ENCODE measurements around the gene NPBWR2.

NPBWR2 gene

DNA sequence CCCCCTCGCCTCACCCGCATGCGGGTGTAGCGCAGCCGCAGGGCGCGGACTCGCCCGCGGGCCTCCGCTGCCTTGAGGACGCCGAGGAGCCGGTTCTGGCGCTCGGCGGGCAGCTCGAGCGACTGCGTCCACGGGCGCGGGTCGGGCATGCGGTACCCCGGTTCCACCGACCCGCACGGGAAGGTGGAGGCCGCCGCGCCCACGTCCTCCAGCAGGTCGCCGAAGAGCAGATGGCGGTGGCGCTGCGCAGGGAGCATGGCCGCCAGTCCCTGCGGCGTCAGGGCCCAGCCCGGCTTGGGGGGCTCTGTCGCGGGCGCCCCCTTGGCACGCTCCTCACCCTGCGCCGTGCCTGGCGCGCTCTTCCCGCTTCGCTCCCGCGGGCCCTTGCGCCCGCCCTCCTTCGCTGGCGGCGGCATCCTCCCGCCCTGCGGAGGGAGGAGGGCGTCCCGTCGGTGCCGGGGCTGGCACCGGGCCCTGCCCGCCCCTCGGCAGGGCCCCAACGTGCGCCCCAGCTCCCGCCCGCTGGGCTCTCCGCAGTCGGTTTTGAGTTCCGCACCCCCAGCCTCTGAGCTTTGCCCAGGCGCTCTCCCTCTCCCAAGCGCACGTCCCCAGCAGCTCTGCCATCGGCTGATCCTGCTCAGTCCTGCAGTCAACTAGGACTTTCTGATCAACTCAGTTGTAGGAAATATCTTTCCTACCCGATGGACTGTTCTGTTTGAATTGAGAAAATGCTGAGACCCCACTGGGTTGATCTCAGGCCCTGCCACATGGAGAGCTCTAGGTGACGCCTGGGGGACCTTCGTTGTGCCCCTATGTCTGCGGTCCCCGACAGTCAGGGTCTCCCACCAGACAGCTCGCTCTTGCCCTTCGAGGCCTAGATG is 23.3 kb downstream of the NPBWR2 start, which contains the start of gene LKAAEAR1:
LKAAEAR1 (minus strand) TSS at position 595 of the 881 bp plus-strand sequence; CDS start at position 416, 179 bp downstream.
- no peak for FAIRE-seq

DNA sequence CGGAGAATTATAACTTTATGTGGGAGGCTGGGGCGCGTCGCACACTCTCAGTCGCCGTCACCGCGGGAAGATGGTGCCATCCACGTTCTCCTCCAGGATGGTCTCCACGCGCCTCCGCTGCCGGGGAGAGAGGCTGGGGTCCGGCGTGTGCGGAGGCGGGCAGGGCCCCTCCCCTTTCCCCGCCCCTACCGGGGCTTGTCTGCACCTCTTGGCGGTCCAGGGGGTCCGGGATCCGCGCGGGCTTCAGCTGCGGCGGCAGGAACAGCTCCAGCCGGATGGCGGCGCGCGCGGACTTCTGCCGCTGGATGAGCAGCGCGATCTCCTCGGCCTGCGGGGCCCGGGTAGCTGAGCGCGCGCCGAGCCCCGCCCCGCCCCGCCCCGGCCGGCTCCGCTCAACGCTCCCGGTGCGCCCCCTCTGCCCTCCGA is 24.0 kb downstream of the NPBWR2 start:
- FAIRE-seq, result no peak

DNA sequence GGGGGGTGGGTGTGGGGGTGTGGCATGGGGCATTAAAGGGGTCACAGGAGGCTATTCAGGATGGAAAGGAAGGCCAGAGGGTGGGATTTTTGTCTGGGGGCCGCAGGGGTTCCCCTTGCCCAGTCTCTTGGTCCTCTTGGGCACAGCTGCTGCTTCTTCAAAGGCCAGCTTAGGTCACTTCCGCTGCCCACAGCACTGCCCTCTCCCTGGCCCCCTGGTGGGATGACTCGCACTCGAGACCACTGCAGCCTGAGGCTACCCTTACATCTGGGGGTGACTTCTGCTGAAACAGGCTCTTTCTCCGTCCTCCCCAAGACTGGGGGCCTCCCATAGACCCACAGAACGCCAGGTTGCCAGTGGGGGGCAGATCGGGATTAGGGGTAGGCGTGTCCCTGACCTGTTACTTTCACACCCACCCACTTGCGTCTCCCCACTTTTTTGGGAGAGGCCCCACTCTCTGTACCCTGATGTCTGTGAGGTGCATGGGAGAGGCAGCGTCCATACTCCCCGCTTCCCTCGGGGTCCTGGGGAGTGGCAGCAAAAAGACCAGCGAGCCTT is 24.5 kb downstream of the NPBWR2 start:
- no peak for FAIRE-seq

DNA sequence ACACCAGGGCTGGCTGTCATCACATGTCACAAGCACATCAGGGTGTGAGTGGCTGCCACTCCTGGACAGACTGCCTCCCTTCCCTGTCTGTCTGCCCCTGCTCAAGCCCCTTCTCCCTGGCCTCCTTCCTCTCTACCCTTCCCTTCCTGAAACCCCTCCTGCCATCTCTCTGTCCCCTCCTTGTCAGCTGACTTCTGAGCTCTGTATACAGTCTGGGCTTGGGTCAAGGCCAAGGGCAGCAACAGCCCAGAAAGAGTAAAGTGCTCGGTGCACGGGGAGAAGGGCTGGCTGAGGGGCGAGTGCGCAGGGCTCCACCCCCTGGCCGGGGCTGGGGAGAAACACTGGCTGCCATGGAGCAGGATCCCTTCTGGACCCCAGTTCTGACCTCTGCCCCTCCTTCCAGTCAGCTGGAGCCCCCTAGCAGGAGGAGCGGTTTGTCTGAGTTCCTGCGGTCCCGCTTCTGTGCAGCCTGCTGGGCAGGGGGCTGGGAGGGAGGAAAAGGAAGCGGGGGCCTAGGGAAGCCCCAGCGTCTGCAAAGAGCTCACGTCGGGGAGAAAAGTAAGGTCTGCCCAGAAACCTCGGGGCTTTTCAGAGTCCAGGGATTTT is 25.1 kb downstream of the NPBWR2 start:
- no peak for FAIRE-seq

DNA sequence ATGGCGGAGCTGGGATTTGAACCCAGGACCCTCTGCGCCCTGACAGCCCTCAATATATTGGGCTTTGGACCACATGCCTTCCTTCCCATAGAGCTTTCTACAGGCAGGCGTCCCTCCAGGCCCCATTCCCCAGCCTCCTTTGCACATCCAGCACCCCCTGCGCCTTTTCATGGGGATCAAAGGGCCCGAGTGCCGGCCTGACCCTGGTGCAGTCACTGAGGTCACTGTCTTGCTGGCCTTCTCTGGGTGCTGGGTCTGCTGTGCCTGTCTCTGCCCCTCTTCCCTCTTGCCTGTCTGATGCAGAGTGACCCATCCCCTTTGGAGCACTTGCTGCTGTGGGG is 25.8 kb downstream of the NPBWR2 start:
- no peak for FAIRE-seq

DNA sequence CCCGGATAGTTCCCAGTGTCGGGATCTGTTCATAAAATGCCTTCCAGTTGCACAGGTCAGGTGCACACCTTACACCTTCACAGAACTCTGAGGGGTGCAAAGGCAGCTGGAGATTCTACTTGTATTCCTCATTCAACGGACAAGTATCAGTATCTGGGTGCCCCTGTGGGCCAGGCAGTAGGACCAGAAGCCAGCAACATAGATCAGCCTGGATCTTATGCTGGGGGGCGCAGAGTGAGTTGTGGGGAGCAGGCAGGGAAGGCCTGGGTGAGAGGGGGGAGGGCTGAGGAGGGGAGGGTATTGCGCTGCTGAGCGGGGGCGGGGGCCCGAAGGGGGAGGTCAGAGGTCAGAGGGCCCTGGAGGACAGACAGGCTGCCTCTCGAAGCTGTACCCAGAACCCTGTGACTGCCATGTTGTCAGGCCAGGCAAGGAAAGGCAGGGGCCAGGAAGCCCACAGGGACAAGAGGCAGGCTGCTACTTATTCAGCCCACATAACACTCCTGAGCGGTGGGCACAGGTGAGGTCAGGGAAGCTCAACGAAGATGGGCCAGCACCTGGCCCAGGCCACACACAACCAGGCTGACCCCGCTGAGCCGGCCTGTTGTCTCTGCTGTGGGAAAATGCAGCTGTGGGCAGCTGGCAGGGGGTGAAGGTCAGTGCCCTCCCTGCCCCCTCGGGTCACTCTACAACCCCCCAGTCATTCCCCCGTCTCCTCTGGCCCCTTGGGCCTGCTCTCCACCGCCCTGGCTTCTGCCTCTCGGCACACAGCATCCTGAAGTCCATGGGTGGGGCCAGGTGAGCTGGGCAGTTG is 26.3 kb downstream of the NPBWR2 start:
- no peak for FAIRE-seq

DNA sequence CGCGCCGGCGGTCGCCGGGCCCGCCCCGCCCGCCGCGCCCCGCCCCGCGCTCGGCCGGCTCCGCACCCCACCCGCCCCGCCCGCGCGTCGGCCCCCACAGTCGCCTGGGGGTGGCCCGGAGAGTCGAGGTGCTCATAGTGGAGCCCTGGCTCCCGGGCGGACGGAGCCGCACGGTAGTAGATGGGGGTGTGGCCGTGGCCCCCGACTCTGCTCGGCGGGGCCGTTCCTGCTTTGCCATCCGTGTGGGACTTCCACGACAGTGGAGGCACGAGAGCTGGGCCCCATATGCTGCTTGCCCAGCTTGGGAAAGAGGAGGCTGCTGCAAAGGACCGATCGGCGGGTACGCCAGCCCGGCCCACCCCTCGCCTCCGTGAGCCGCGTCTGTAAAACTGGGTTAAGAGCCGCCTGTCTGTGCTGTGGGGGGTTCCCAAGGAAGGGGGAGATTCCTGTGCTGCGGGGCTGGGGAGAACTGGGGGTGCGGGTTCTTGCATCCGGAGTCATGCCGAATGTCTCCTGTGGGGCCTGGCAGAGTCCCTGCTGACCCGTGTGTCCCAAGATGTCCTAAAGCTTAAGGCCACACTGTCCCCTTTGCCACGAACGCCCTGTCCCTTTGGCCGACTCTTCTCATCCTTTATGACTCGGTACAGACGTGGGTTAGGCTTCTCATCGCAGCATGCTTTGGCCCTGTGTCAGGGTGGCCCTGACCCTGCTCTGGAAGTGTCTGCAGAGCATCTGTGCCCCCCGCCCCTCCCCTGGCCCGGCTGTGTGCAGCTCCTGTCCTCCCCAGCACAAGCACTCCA is 27.2 kb downstream of the NPBWR2 start, which contains the start of gene OPRL1:
OPRL1 (plus strand) TSS at position 70 of the 800 bp plus-strand sequence. CDS start 12,639 bp downstream, outside the sequence.
- no peak for FAIRE-seq

DNA sequence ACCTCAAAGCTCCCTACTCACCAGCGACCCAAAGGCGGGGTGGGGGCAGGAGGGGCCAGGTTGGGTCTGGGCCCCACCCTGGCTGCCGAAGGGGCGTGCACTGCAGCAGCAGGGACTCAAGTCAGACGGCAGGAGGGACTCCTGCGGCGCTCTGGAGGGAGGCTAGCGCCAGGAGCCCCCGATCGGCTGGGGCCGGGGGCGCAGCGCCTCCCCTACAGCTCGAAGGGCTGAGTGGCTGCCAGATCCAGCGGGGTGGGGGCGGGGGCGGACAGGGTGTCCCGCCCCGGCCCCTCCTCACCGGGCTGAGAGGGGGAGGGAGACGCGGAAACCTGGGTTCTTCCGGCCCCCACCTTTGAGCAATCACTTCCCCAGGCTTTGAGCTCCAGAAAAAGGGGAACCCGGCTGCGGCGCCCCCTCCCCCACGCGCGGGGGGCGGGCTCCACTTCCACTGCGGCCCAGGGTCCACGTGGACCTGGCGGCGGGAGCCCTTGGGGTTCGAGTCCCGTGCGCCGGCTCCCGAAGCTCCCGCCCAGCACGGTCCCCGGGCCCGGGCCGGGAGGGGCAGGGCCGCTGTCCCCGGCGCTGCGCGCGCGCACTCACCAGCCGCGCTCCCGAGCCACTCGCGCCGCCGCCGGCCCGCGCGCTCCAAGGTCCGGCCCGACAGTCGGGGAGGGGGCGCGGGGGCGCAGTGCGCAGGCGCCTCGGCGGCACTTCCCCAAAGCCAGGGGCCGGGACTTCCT is 27.9 kb downstream of the NPBWR2 start, which contains the start of gene RGS19:
RGS19 (minus strand) TSS at position 246 of the 740 bp plus-strand sequence. CDS start 2,632 bp downstream, outside the sequence.
- FAIRE-seq, result no peak

DNA sequence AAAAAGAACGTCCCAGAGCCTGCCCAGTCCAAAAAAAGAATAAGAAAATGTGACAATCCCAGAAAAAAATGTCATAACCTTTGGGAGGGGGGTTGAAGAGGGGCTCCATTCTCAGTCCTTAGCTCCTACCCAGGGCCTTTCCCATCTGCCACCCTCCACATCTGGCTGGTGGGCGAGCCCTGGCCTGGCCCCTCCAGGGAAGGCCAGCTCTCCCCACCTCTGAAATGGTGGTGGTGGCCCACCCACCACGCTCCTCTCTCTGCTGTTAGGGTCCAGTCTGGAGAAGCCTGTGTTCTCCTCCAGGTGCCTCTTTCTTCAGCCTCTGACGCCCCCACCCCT is 28.5 kb downstream of the NPBWR2 start:
- FAIRE-seq, result no peak

DNA sequence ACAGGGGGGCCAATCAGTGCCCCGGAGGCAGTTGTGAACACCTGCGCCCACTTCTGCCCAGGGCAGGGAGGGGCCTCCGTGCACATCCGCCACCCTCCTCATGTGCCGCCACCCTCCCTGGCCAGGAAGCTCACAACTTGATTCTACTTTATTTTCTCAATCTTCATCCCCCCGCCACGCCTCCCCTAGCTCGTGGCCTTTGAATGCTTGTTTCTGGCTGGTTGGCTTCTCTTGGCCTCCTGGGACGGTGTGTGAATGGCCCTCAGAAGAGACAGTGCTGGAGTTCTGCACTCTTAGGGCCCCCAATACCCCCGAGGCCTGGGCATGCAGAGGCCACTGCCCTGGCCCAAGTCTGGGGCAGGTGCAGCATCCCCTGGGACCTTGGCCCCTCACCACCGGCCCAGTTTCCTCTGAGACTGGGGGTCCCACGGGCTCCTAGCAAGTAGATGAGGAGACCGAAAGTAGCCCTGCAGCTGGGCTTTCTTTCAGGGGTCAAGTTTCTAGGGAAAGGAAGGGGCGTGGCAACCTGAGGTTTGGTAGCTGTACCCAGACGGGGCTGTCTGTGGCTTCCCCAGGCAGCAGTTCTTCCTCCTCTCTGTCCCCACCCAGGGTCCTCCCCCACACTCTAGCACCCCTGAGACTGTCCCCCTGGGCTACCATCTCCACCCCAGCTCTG is 29.4 kb downstream of the NPBWR2 start:
- FAIRE-seq, result no peak

DNA sequence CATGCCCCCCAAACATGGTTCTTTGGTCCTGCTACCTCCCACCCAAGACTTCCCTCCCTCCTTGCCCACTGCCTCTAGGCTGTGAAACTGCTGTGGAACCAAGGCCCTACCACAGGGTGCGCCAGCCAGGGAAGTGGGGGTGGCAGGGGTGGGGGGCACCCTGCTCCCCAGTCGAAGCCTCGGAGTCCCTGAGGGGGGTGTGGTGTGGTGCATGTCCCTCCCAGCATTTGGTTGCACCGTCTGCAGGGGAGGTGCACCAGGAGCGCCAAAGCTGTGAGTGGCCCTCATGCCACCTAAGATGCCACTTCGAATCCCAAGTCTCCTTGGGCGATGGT is 29.9 kb downstream of the NPBWR2 start:
- FAIRE-seq, result no peak

DNA sequence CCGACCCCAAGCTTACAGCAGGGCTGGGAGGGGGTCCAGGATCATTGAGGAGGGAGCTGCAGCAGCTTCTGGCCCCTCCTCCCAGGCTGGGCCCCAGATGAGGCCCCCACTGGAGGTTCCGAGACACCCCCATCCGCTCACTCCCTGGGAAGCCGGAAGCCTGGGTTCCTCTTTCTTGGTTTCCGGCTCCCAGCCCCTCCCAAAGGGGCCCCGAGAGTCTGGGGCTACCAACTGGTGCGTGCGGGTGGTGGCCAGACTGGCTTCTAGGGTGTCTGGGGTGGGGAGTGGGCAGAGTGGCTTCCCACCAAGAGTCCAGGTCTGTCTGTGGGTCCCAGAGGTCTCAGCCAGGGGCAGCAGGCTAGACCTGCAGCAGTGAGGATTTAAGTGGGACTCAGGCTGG is 30.3 kb downstream of the NPBWR2 start:
- FAIRE-seq, result no peak

DNA sequence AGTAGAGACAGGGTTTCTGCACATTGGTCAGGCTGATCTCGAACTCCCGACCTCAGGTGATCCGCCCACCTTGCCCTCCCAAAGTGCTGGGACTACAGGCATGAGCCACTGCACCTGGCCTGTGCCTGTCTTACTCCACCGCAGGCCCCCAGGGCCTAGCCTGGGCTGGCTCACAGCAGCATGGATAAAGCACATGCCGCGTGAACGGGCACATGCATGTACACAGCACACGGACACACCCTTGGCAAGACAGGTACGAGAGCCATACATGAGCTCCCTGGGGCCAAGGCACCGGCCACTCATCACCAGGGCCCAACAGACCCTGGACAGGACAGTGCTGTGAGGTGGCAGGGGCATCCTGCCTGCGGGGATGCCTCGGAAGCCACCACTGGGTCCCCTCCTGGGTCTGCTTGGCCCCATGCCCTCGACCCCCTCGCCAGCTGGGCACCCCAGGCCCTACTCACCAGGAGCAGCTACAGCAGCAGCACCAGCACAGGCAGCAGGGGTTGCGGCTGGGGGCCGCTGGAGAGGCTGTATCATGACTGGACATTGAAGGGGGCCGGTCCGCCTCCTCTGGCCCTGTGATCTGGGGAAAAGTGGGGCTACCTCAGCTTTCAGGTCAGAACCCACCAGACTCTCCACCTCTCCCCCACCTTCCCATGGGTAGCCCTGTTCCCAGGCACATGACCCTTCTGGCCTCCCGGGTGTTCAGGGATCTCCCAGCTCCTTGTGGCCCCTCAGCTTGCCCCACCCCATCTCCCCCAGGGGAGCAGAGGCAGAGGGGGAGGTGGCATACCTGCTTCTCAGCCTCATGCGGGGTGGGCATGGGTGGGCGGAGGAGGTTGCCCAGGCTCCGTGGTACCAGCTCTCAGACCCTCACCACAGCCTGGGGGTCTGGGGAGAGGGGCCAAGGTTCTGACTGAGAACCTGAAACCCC is 31.0 kb downstream of the NPBWR2 start:
- no peak for FAIRE-seq

DNA sequence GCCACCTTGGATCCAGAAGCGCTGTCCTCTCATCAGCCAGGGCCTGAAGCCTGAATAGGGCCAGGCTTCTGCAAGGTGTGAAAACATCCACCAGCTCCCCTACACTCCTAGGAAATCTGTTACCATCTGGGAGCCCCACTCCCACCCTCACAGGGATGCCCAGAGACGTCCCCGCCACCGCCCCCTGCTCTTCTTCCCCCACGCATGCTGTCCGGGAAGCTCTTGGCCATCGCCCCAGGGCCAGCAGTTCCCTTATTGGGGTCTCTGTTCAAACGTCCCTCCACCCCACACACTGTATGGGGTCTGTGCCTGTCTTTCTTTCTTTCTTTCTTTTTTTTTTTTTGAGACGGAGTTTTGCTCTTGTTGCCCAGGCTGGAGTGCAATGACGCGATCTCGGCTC is 31.8 kb downstream of the NPBWR2 start:
- no peak for FAIRE-seq

DNA sequence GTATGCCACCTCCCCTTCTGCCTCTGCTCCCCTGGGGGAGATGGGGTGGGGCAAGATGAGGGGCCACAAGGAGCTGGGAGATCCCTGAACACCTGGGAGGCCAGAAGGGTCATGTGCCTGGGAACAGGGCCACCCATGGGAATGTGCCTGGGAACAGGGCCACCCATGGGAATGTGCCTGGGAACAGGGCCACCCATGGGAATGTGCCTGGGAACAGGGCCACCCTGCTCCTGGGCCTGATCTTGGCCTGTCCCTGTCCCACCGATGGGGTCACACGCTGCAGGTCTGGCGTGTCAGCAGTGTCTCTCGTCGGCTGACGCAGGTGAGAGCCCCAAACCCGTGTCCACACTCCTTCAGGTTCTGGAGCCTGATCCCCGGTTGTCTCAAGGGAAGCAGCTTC is 32.4 kb downstream of the NPBWR2 start:
- FAIRE-seq, result no peak

DNA sequence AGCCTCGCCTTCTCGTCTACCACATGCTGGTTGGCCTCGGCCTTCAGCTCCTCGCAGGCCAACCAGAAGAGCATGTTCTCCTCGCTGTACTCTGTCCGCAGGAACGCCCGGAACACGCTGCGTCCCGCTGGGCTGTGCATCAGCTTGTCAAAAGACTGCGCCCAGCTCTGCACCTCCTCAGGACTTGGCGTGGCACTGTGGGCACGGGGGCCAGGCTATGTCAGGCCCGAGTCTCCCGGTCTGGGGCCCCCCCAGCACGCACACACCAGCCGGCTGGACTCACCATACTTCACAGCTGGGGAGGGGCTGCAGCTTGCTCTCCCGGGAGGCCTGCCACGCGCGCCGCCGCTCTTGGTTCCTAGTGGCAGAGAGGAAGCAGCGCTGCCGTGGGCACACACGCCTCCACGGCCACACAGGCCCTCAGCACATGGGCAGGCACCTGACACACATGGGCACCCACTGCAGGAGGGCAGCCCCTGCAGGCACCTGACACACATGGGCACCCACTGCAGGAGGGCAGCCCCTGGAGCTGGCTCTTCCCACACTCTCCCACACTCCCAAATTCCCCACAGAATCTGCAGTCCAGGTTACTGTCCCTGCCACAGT is 33.1 kb downstream of the NPBWR2 start:
- no peak for FAIRE-seq

DNA sequence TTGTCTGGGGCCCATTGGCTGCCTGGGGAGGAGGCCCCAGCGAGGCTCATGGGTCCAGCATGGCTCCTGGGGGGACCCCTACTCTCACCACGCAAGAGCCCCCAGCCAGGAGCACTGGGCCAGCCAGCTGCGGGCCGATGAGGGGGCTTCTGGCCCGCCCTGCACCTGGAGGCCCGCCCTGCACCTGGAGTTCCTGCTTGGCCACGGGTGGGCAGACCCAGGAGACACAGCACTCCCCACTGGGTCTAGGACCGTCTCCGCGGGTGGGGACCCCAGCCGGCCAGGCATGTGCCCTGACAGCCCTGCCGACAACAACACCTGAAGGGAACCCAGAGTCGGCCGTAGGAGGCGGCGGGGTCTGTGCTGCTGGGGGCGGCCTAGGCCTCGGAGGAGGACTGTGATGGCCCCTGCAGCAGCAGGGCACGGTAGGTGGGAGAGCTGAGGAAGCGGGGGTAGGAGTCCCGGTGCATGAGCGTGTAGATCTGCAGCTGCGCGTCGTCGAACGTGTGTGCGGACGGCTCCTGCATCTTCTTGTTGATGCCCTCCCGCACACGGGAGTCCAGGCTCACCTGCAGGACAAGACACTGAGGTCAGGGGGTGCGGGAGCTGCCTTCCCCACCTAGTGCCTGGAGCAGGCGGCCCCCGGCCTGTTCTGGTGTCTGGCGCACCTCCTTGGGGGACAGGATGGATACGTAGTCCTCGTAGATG is 33.7 kb downstream of the NPBWR2 start:
- FAIRE-seq, result no peak

DNA sequence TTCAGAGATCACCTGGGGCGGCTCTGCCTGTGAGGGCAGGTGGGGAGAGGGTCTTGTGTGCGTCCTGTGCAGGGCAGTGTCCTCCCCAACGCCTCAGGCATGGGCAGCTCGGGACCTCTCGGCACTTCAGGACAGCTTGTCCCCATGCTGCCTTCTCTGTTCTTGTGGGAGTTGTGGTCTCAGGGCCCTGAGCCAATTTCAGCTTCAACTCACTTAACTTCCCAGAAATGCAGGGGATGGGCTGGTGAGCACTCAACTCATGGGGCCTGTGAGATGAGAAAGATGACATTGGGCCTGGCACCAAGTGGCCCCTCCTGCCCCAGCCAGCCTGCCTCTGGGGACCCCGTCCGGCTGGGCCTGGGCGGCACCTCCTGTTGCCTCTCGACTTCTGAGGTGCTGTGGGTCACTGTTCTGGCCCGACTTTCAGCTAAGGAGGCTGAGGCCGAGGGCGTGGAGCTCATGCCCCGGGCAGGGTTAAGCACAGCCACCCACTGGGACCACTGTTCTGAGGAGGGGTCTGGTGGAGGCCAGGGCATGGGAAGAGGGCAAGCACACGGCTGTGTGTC is 34.8 kb downstream of the NPBWR2 start:
- FAIRE-seq, result no peak
